NCI-H2029 (cell line): ENCODE data around the gene CD28.

Experiments
- DNase-seq: peaks from one replicate; lab custom pipeline; 2025; lab: John Stamatoyannopoulos, UW

The CD28 gene

GRCh38 chr2:203706403-203706802, at the start of gene CD28:
CD28 (plus strand) TSS chr2:203706639; CDS start chr2:203706697, 58 bp downstream.
- no peak for DNase-seq

- no peak for DNase-seq
These were observed 46.9 kb upstream of the CD28 start for GRCh38 chr2:203659331-203660049.

- no peak for DNase-seq
These were observed 46.0 kb upstream of the CD28 start for GRCh38 chr2:203660465-203660864.

- no peak for DNase-seq
These were observed 45.0 kb upstream of the CD28 start for GRCh38 chr2:203661279-203661908.

- no peak for DNase-seq
These were observed 44.0 kb upstream of the CD28 start for GRCh38 chr2:203662487-203662886.

DNA sequence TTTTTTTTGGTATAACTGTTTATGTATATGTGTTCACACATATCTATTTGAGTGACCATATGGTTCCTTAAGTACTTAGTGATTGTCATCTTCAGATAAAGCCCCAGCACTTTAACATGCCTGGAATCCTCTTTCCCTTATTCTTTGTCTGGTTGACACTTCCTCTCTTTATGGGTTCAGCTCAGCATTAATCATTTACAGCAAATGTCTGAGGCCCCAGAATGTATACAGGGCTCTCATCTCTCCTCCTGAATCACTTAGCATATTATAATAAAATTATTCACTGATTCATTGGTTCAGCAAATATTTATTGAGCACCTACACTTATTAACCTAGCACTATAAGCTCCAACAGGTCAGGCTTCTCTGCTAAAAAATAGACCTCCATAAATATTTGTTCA, 43.5 kb upstream of the CD28 start:
- DNase-seq: no peak

DNA sequence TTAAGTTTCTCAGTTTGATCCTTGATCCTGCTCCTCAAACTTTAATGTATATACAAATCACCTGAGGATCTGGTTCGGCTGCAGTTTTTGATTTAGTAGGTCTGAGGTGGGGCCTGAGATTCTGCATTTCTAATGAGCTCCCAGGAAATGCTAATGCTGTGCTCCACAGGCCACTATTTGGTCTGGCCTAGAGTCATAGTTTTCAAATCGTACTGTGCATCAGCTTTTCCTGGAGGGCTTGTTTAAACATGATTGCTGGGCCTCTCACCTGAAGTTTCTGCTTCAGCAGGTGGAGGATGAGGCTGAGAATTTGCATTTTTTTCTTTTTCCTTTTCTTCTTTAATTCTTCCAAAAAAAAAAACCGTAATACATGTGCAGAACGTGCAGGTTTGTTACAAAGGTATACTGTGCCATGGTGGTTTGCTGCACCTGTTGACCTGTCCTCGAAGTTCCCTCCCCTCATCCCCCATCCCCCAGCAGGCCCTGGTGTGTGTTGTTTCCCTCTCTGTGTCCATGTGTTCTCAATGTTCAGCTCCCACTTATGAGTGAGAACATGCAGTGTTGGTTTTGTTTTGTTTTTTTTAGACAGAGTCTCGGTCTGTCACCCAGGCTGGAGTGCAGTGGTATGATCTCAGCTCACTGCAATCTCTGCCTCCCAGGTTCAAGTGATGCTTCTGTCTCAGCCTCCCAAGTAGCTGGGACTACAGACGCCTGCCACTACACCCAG, 42.2 kb upstream of the CD28 start:
- no peak for DNase-seq

- DNase-seq: no peak
These were observed 38.6 kb upstream of the CD28 start for GRCh38 chr2:203667838-203668237.

DNA sequence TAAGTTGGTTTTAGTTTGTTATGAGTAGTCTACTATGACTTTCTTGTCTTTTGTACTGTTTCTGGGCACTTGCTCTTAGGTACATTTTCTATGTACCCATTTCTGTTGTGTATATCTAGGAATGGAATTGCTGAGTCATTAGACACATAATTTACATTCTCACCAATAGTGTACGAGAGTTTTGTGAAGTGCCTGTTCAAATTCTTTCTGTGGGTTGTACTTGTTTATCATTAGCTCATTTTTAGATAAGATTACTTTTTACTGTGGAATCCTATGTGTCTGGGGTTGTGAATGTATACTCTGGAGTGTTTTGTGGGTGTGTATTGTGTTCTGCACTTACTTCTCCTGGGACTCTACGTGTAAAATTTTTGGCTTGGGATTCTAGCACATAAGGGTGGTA, 36.6 kb upstream of the CD28 start:
- no peak for DNase-seq

DNA sequence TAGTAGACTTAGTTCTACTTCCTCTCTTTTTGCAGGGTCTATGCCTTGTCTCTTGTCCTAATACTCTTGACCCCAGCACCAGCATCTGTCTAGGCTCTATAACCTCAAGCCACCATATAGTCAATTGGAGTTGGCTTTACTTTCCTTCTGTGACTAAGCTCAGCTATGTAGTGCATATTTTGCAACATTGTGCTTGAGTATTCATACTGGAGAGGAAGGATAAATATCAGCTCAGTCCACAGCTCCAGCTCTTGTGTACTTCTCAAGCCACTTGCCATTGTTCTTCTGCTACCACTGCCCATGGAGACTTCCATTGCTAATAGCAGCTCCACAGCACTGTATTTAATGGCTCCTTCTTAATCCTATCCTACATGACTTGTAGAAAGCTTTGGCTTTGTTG, 35.5 kb upstream of the CD28 start:
- no peak for DNase-seq

DNA sequence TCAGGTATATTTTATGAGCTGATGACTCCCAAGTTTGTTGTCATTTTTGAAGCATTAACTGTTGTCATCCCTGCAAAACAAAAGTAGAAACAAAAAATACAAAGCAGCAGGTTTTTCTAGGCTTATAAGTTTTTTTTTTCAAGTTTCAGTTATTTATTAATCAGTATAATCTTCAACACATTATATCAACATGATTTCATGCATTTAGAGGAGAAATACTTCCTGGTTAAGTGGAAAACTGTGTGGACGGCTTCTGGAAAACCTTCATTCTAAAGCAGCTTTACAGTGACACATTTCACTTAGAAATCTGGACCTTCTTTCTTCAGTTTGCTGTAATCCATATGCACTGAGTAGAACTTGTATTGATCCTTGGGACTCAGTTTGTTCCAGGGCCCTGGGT, 34.6 kb upstream of the CD28 start:
- no peak for DNase-seq

DNA sequence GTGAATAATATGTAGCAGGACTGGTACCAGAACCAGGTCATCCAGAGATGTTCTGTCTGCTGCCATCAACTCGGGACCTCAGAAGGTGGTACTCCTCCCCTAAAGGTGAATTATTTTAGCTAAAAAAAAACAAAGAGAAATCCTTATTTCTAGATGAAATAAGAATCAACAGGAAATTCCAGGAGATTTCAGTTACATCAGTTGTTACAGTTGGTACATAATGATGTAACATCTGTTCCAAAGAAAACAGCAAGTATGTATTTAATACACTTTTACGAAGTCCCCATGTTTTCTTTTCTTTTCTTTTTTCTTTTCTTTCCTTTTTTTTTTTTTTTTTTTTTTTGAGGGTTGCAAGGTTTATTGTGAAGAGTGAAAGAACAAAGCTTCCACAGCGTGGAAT, 33.6 kb upstream of the CD28 start:
- DNase-seq: no peak

DNA sequence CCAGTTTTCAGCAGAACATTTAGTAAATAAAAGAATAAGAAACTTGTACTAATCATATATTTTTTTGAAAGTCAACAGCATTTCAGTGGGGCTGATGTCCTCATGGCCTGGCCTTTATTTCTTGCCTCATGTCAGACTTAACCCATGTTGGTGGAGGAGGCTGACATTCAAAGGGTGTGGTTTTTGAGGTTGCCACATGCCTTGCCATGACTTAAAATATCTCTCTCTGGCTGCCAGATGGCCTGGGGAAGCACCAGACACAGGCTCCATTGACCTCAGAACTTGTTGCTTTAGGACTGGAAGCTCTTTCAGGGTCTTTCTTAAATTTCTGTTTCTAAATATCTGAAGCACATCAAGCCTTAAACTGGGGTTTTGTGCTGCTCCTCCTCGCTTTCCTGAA, 32.5 kb upstream of the CD28 start:
- no peak for DNase-seq

- DNase-seq: no peak
These were observed 31.4 kb upstream of the CD28 start for GRCh38 chr2:203675086-203675485.

DNA sequence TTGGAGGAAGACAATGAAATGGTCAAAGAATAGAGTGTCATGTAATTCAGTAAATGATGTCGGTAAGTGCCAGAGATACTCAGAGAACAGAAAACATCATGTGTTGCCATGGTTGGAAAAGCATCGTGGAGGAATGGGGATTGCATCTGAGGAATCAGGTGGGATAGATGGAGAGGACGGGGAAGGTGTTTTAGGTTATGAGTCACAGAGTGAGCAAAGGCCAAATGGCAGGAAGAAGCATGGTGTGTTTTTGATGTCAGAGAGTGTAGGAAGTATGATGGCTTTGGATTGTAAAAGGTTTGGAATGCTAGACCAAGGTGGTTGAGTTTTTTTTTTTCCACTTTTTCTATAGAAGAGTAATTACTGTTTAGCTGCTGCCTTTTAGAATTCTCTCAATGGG, 27.5 kb upstream of the CD28 start:
- DNase-seq: no peak

DNA sequence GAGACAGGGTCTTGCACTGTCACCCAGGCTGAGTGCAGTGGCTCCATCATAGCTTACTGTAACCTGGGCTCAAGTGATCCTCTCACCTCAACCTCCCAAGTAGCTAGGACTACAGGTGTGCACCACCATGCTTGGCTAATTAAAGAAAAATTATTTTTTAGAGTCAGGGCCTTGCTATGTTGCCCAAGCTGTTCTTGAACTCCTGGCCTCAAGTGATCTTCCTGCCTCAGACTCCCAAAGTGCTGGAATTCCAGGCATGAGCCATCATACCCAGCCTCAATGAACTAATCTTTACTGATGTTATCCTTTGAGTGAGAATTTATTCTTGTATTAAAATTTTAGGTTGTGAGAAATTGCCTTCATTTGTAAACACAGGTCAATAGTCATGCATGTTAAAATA, 27.0 kb upstream of the CD28 start:
- no peak for DNase-seq

- no peak for DNase-seq
These were observed 24.5 kb upstream of the CD28 start for GRCh38 chr2:203681978-203682377.

DNA sequence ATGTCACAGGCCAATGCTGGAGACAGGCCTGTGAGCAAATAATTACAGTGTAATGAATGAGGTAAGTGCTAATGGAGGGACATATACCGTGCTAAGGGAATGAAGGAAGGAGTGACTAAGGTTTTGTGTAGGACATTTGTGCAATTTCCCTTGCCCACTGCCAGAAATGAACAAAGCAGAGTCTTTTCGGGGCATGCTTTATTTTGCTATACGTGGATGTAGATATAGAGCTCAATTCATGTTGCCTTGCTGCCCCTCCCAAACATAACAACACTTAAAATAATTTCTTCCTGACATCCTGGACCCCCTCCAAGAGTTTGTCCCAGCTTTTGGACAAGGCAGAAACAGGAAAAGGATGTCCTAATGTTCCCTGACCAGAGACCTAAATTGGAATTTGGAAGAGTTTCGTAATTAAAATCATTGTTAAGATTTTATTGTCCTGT, 23.7 kb upstream of the CD28 start:
- no peak for DNase-seq

DNA sequence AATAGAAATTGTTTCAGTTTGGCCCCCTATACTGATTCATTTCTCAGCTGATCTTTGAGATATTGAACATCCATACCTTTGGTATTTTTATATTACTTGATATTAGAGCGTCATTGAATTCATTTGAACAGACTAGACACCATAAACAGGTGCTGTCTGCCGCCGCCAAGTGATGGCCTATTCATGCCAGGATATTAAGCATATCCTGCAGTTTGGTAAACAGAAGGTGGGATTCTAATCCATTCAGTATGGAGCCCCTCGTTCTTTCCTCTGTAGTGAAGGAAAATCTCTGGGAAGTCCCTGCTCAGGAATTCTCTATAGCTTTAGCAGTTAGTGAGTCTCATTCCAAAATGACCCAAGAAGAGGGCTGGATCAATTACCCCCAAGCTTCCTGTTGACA, 23.0 kb upstream of the CD28 start:
- no peak for DNase-seq

GRCh38 chr2:203683932-203684556, 22.4 kb upstream of the CD28 start:
- no peak for DNase-seq

DNA sequence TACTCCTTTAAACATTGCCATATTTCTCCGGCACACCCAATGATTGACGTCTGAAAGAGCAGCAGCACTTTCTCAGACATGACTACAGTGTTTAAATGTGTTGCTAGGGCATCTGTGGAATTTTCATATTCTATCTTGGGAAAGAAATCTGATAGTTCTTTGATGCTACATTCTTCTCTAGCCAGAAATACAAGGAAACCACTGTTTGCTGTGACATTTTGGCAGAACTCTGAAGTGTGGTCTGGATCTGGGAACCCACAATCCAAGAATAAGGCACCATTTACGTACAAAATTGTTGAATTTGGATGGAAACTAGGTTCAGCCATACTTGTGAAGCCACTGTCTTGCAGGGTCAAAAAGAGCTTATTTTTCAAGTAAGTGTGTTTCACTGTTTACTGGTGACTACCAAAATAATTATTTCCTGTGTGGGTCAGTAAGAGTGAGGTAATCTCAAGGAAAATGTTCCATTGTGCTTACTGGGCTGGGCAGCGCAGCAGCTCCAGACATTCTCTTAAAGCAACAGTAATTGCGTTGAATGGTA, 21.3 kb upstream of the CD28 start:
- no peak for DNase-seq

GRCh38 chr2:203685789-203686420, 20.5 kb upstream of the CD28 start:
- DNase-seq: no peak
